Measurements from ENCODE around the gene PUS10. TPM values are rescaled to one million over a fixed set of nuclear protein-coding genes. Genes with fewer than 3 reads are reported as not detected.

PUS10 gene
- total and polyA plus RNA-seq, 2 experiments from 2014 or later = 6.7 to 7.1 TPM

GRCh38 chr2:61057562-61057961 lies 39.5 kb upstream of the PUS10 start:
- Histone ChIP-seq H2AFZ (no peak overlapping the region), H4K20me1 (ENCODE audit: insufficient read depth) (no peaks in the 10 kb centered on the region), H3K4me3 (no peak overlapping the region), H3K27me3 (replicated peaks; ENCODE audit: insufficient read depth) (no peaks in the 10 kb centered on the region), H3K4me1 (ENCODE audit: insufficient read depth) (no peaks in the 10 kb centered on the region), H3F3A (ENCODE audit: insufficient read depth) (peaks cover 6% of the 10 kb centered on the region; the same call in 1 of the 2 replicates), H3K9me2 (ENCODE audit: insufficient read depth) (no peaks in the 10 kb centered on the region), H3K79me2 (ENCODE audit: insufficient read depth) (no peaks in the 10 kb centered on the region), H3K36me3 (ENCODE audit: low read depth) (0 out of 2 replicates have a peak, but pooled peaks cover 6% of the 10 kb centered on the region), H3K9me3 (ENCODE audit: low read depth) (no peaks in the 10 kb centered on the region), H3K4me2 (ENCODE audit: unreplicated experiment) (no peak overlapping the region), H3K9ac (no peak overlapping the region), H3K27ac (no peak overlapping the region)
- in situ Hi-C loops (cut with MboI) = no loop called here
- DNase-seq = no peak
- no peak for TF ChIP-seq EZH2phosphoT487 (IDR thresholded peaks at IDR 0.05; ENCODE audit: insufficient read depth, low read depth)
- no peak for TF ChIP-seq EZH2 (IDR thresholded peaks at IDR 0.05; ENCODE audit: insufficient read depth, poor library complexity, severe bottlenecking)

- no peak overlapping the region for H2AFZ ChIP-seq
- H3K27ac ChIP-seq = no peak overlapping the region
- H3K4me3 ChIP-seq = no peak overlapping the region
- H3K9me2 ChIP-seq (ENCODE audit: insufficient read depth) = no peaks in the 10 kb centered on the region
- H3K36me3 ChIP-seq (ENCODE audit: low read depth) = peaks cover 13% of the 10 kb centered on the region
- H3K9ac ChIP-seq = no peak overlapping the region
- no peaks in the 10 kb centered on the region for H3F3A ChIP-seq (ENCODE audit: insufficient read depth)
- no peak for TF ChIP-seq EZH2 (IDR thresholded peaks at IDR 0.05; ENCODE audit: insufficient read depth, poor library complexity, severe bottlenecking)
- no peaks in the 10 kb centered on the region for H3K9me3 ChIP-seq (ENCODE audit: low read depth)
- no peaks in the 10 kb centered on the region for H3K79me2 ChIP-seq (ENCODE audit: insufficient read depth)
- no peak for DNase-seq
- H3K27me3 ChIP-seq (replicated peaks; ENCODE audit: insufficient read depth) = no peaks in the 10 kb centered on the region
- in situ Hi-C loops (cut with MboI) = no loop called here
- no peaks in the 10 kb centered on the region for H3K4me1 ChIP-seq (ENCODE audit: insufficient read depth)
- no peaks in the 10 kb centered on the region for H4K20me1 ChIP-seq (ENCODE audit: insufficient read depth)
- H3K4me2 ChIP-seq (ENCODE audit: unreplicated experiment) = no peak overlapping the region
- WGBS, 2 experiments (ENCODE audit: low coverage in 1 of 2, low lambda C conversion rate in 2 of 2, missing lambda C conversion rate in 2 of 2) = 53 to 55% methylated on average over 2 of the region's 2 CpGs
Observed at GRCh38 chr2:61055557-61055956, 37.5 kb upstream of the PUS10 start.

GRCh38 chr2:61045999-61046398 lies 27.9 kb upstream of the PUS10 start:
- no peak overlapping the region for H2AFZ ChIP-seq
- TF ChIP-seq EZH2phosphoT487 (IDR thresholded peaks at IDR 0.05; ENCODE audit: insufficient read depth, low read depth) (no peak), EZH2 (IDR thresholded peaks at IDR 0.05; ENCODE audit: insufficient read depth, poor library complexity, severe bottlenecking) (no peak)
- H3K9me2 ChIP-seq (ENCODE audit: insufficient read depth) = no peaks in the 10 kb centered on the region
- peaks cover 52% of the 10 kb centered on the region for H3K36me3 ChIP-seq (ENCODE audit: low read depth)
- no peak overlapping the region for H3K9ac ChIP-seq
- in situ Hi-C loops (cut with MboI) = no loop called here
- DNase-seq = peak; percentile 21
- H3K27ac ChIP-seq = no peak overlapping the region
- H3K9me3 ChIP-seq (ENCODE audit: low read depth) = no peaks in the 10 kb centered on the region
- peaks cover 6% of the 10 kb centered on the region; the same call in 1 of the 2 replicates for H3K79me2 ChIP-seq (ENCODE audit: insufficient read depth)
- no peak overlapping the region for H3K4me3 ChIP-seq
- no peaks in the 10 kb centered on the region for H3K27me3 ChIP-seq (replicated peaks; ENCODE audit: insufficient read depth)
- WGBS, 2 experiments (ENCODE audit: low coverage in 1 of 2, low lambda C conversion rate in 2 of 2, missing lambda C conversion rate in 2 of 2) = 41 to 44% methylated on average over 4 of the region's 4 CpGs
- no peaks in the 10 kb centered on the region for H3K4me1 ChIP-seq (ENCODE audit: insufficient read depth)
- 0 out of 2 replicates have a peak, but pooled peaks cover 4% of the 10 kb centered on the region for H3F3A ChIP-seq (ENCODE audit: insufficient read depth)
- H4K20me1 ChIP-seq (ENCODE audit: insufficient read depth) = no peaks in the 10 kb centered on the region
- no peak overlapping the region for H3K4me2 ChIP-seq (ENCODE audit: unreplicated experiment)

- Histone ChIP-seq H3K36me3 (ENCODE audit: low read depth) (peaks cover 46% of the 10 kb centered on the region), H3K79me2 (ENCODE audit: insufficient read depth) (peaks cover 6% of the 10 kb centered on the region; the same call in 1 of the 2 replicates), H3K27ac (no peak overlapping the region), H4K20me1 (ENCODE audit: insufficient read depth) (no peaks in the 10 kb centered on the region), H3K4me2 (ENCODE audit: unreplicated experiment) (no peak overlapping the region), H3F3A (ENCODE audit: insufficient read depth) (0 out of 2 replicates have a peak, but pooled peaks cover 4% of the 10 kb centered on the region), H2AFZ (no peak overlapping the region), H3K27me3 (replicated peaks; ENCODE audit: insufficient read depth) (no peaks in the 10 kb centered on the region), H3K4me1 (ENCODE audit: insufficient read depth) (no peaks in the 10 kb centered on the region), H3K9me2 (ENCODE audit: insufficient read depth) (no peaks in the 10 kb centered on the region), H3K9ac (no peak overlapping the region), H3K9me3 (ENCODE audit: low read depth) (no peaks in the 10 kb centered on the region), H3K4me3 (no peak overlapping the region)
- 58 to 60% methylated on average over 2 of the region's 2 CpGs for WGBS, 2 experiments (ENCODE audit: low coverage in 1 of 2, low lambda C conversion rate in 2 of 2, missing lambda C conversion rate in 2 of 2)
- TF ChIP-seq EZH2phosphoT487 (IDR thresholded peaks at IDR 0.05; ENCODE audit: insufficient read depth, low read depth) (no peak), EZH2 (IDR thresholded peaks at IDR 0.05; ENCODE audit: insufficient read depth, poor library complexity, severe bottlenecking) (no peak)
- in situ Hi-C loops (cut with MboI) = no loop called here
- DNase-seq = no peak
Observed at GRCh38 chr2:61045226-61045625, 27.2 kb upstream of the PUS10 start.

DNA sequence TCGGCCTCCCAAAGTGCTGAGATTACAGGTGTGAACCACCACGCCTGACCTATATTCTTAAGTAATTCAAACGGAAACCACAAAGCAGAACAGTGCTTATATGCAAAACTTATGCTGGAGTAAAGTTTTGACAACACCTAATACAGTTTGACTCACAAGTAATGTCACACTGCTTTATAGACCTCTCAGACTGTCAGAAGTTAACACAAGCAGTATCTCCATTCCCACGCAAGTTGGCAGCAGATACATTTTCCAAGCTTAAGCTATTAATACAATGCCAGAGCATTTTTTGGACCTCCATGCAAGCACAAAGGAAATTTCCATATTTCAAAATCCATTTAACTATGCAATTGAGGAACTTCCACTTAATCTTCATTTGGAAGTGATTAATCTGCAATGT lies 26.6 kb upstream of the PUS10 start:
- Histone ChIP-seq H3K27me3 (replicated peaks; ENCODE audit: insufficient read depth) (no peaks in the 10 kb centered on the region), H3K36me3 (ENCODE audit: low read depth) (peaks cover 40% of the 10 kb centered on the region), H3K4me2 (ENCODE audit: unreplicated experiment) (no peak overlapping the region), H3K9ac (no peak overlapping the region), H3F3A (ENCODE audit: insufficient read depth) (0 out of 2 replicates have a peak, but pooled peaks cover 4% of the 10 kb centered on the region), H3K4me1 (ENCODE audit: insufficient read depth) (no peaks in the 10 kb centered on the region), H4K20me1 (ENCODE audit: insufficient read depth) (no peaks in the 10 kb centered on the region), H3K79me2 (ENCODE audit: insufficient read depth) (peaks cover 6% of the 10 kb centered on the region; the same call in 1 of the 2 replicates), H3K27ac (no peak overlapping the region), H3K9me3 (ENCODE audit: low read depth) (no peaks in the 10 kb centered on the region), H2AFZ (no peak overlapping the region), H3K4me3 (no peak overlapping the region), H3K9me2 (ENCODE audit: insufficient read depth) (no peaks in the 10 kb centered on the region)
- TF ChIP-seq EZH2phosphoT487 (IDR thresholded peaks at IDR 0.05; ENCODE audit: insufficient read depth, low read depth) (no peak), EZH2 (IDR thresholded peaks at IDR 0.05; ENCODE audit: insufficient read depth, poor library complexity, severe bottlenecking) (no peak)
- 70 to 75% methylated on average over 4 of the region's 4 CpGs for WGBS, 2 experiments (ENCODE audit: low coverage in 1 of 2, low lambda C conversion rate in 2 of 2, missing lambda C conversion rate in 2 of 2)
- no peak for DNase-seq
- in situ Hi-C loops (cut with MboI) = no loop called here
